ENCODE results near the gene POU6F2. TPM values are rescaled to one million over a fixed set of nuclear protein-coding genes. Genes with fewer than 3 reads are reported as not detected.

Gene POU6F2
- total RNA-seq, 4 donors from 2014 or later: 0.48 to 0.82 TPM; not detected in 2

GRCh38 chr7:39098506-39098905 is 120.8 kb downstream of the POU6F2 start:
- no peaks in the 10 kb centered on the region for H3K27me3 ChIP-seq
- no peaks in the 10 kb centered on the region for H3K36me3 ChIP-seq
- H3K9me3 ChIP-seq: no peaks in the 10 kb centered on the region
- no peak overlapping the region for H3K27ac ChIP-seq
- in situ Hi-C loops (cut with MboI; ENCODE audit: low pct_ligation_motif_present in 1 of 4, low pct_unique_long_range_greater_than_20kb in 1 of 4, low sequenced_read_pairs in 3 of 4) (no loop called here), intact Hi-C loops (cut with DNase I; ENCODE audit: low total_unique reads) (no loop called here)
- no peak for DNase-seq
- H3K4me1 ChIP-seq: no peaks in the 10 kb centered on the region
- TF ChIP-seq EP300 (IDR thresholded peaks at IDR 0.05; ENCODE audit: low read depth) (no peak), POLR2A (IDR thresholded peaks at IDR 0.05) (no peak), POLR2AphosphoS5 (IDR thresholded peaks at IDR 0.05) (no peak)
- no peak overlapping the region for H3K4me3 ChIP-seq
- WGBS, 2 donors (ENCODE audit: low coverage in 1 of 2): 50 to 78% methylated on average over 1 to 3 of the region's 3 CpGs

DNA sequence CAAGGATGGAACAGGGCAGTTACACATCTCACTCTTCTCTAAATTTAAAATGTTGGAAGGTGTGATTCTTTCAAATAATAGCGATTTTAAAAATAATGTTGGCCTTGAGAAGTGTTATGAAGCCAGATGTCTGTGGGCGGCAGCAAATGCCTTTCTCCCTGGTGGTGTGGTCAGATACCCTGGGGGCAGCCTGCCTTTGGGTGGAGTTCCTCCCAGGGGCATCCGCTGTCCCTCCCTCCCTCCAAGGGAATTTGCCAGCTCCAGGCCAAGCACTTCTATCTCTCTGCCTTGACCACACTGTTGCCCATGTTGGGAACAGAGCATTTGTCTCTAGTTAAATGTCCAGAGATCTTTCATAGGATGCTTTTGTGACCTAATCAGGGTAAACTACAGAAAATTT is 121.4 kb downstream of the POU6F2 start:
- Histone ChIP-seq H3K9me3 (no peaks in the 10 kb centered on the region), H3K36me3 (no peaks in the 10 kb centered on the region), H3K27me3 (no peaks in the 10 kb centered on the region), H3K4me1 (no peaks in the 10 kb centered on the region), H3K27ac (no peak overlapping the region), H3K4me3 (no peak overlapping the region)
- no peak for DNase-seq
- in situ Hi-C loops (cut with MboI; ENCODE audit: low pct_ligation_motif_present in 1 of 4, low pct_unique_long_range_greater_than_20kb in 1 of 4, low sequenced_read_pairs in 3 of 4): no loop called here
- WGBS, 2 donors (ENCODE audit: low coverage in 1 of 2): 91% methylated on average over 3 of the region's 3 CpGs; no CpG with 5 or more reads in 1 of the 2 donors
- intact Hi-C loops (cut with DNase I; ENCODE audit: low total_unique reads): no loop called here
- TF ChIP-seq EP300 (IDR thresholded peaks at IDR 0.05; ENCODE audit: low read depth) (no peak), CTCF (IDR thresholded peaks at IDR 0.05) (no peak), POLR2AphosphoS5 (IDR thresholded peaks at IDR 0.05) (no peak), POLR2A (IDR thresholded peaks at IDR 0.05) (no peak)

DNA sequence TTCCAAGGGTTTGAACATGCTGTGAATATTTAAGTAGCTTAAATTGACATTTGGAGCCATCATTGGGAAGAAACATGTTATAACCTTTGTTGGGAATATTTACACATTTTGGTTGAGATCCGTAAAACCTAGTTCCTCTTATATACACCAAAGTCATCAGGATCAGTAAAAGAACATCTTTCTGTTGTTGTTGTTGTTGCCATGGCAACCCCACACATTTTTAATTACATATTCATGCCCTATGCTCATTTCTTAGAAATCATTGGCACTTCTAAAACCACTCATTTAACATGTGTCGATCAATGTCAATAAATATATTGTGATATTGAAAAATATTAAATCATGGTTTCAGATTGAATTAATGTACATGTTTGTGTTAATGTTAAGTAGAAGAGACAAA is 122.6 kb downstream of the POU6F2 start:
- TF ChIP-seq EP300 (IDR thresholded peaks at IDR 0.05; ENCODE audit: low read depth) (no peak), POLR2AphosphoS5 (IDR thresholded peaks at IDR 0.05) (no peak), CTCF (IDR thresholded peaks at IDR 0.05) (no peak), POLR2A (IDR thresholded peaks at IDR 0.05) (no peak)
- Histone ChIP-seq H3K9me3 (no peaks in the 10 kb centered on the region), H3K4me1 (no peaks in the 10 kb centered on the region), H3K27ac (no peak overlapping the region), H3K27me3 (no peaks in the 10 kb centered on the region), H3K36me3 (no peaks in the 10 kb centered on the region), H3K4me3 (no peak overlapping the region)
- WGBS, 2 donors (ENCODE audit: low coverage in 1 of 2): 83 to 89% methylated on average over 2 of the region's 2 CpGs
- DNase-seq: no peak
- intact Hi-C loops (cut with DNase I; ENCODE audit: low total_unique reads) (no loop called here), in situ Hi-C loops (cut with MboI; ENCODE audit: low pct_ligation_motif_present in 1 of 4, low pct_unique_long_range_greater_than_20kb in 1 of 4, low sequenced_read_pairs in 3 of 4) (no loop called here)

DNA sequence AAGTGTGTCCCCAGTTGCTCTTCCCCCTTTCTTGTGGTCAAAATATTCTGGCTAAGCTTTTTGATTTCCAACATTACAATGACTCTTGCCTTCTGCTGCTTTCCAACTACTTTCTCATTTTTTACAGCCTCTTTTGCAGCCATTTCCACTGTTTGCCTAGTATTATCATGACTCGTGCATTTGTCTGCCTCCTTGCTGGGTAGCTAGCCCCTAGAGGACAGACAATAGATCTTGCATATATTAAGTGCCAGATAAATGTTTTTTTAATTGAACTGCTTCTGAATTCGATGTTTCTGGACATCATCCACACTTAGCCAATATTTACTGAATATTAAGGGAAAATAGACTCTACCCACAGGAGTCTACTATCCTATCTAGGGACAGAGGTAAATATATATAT is 124.5 kb downstream of the POU6F2 start:
- DNase-seq: no peak
- Histone ChIP-seq H3K4me1 (no peaks in the 10 kb centered on the region), H3K9me3 (no peaks in the 10 kb centered on the region), H3K27ac (no peak overlapping the region), H3K27me3 (no peaks in the 10 kb centered on the region), H3K4me3 (no peak overlapping the region), H3K36me3 (no peaks in the 10 kb centered on the region)
- WGBS, 2 donors (ENCODE audit: low coverage in 1 of 2): 36 to 42% methylated on average over 2 of the region's 2 CpGs
- in situ Hi-C loops (cut with MboI; ENCODE audit: low pct_ligation_motif_present in 1 of 4, low pct_unique_long_range_greater_than_20kb in 1 of 4, low sequenced_read_pairs in 3 of 4) (no loop called here), intact Hi-C loops (cut with DNase I; ENCODE audit: low total_unique reads) (no loop called here)
- TF ChIP-seq EP300 (IDR thresholded peaks at IDR 0.05; ENCODE audit: low read depth) (no peak), POLR2AphosphoS5 (IDR thresholded peaks at IDR 0.05) (no peak), CTCF (IDR thresholded peaks at IDR 0.05) (no peak), POLR2A (IDR thresholded peaks at IDR 0.05) (no peak)

DNA sequence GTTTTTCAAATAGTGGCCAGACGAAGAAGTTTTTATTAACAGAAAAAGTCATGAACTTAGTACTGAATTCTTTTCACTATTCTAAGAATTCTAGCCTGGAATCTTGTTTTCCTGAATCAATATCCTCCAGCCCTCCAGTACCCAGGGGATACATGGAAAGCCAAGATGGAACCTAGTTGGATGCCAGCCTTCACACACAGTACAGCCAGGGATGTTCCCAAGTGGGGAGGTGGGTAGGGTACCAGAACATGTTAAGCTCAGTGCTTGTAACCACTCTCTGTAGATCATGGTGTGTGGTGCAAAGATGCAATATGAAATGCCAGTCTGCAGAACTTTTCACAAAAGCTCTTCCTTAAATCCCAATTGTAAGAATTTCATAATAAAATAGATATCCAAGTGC is 128.0 kb downstream of the POU6F2 start:
- intact Hi-C loops (cut with DNase I; ENCODE audit: low total_unique reads): no loop called here

More for the DNA sequence above, 128.0 kb downstream of the POU6F2 start:
- Histone ChIP-seq H3K4me3 (no peak overlapping the region), H3K27me3 (no peaks in the 10 kb centered on the region), H3K4me1 (no peaks in the 10 kb centered on the region), H3K27ac (no peak overlapping the region), H3K9me3 (no peaks in the 10 kb centered on the region), H3K36me3 (no peaks in the 10 kb centered on the region)
- TF ChIP-seq POLR2AphosphoS5 (IDR thresholded peaks at IDR 0.05): no peak
- no peak for TF ChIP-seq POLR2A (IDR thresholded peaks at IDR 0.05)
- no peak for TF ChIP-seq CTCF (IDR thresholded peaks at IDR 0.05)
- TF ChIP-seq EP300 (IDR thresholded peaks at IDR 0.05; ENCODE audit: low read depth): no peak
- no peak for DNase-seq
- in situ Hi-C loops (cut with MboI; ENCODE audit: low pct_ligation_motif_present in 1 of 4, low pct_unique_long_range_greater_than_20kb in 1 of 4, low sequenced_read_pairs in 3 of 4): no loop called here
- WGBS, 2 donors (ENCODE audit: low coverage in 1 of 2): 68 to 80% methylated on average over 1 of the region's 1 CpG

Data from transverse colon (tissue), 4 donors.